Posterior cingulate gyrus (tissue), 11 donors: Measurements from ENCODE around the gene DCTPP1.
"Not testable (repeated sequence)": the region's sequence is repeated elsewhere in the genome, so short reads cannot be mapped to it uniquely, and the experiment has no call there.

ENCODE experiments used
- DNase-seq, 10 donors: peaks; one replicate each; pipeline versions ENCODE4 v3.0.0 to v3.0.0-alpha.2; 2020 to 2021; ENCODE audit warnings: mixed read lengths in 3 of 10
- intact Hi-C: fragments of 100-400 bp; cut with DNase I; formaldehyde crosslinking; loops from one replicate; pipeline ENCODE4 v1.15.1; 2023

Gene DCTPP1

GRCh38 chr16:30416624-30417528 lies 13.0 kb downstream of the DCTPP1 start:
- no peak for DNase-seq
- intact Hi-C loops = no loop called here

DNA sequence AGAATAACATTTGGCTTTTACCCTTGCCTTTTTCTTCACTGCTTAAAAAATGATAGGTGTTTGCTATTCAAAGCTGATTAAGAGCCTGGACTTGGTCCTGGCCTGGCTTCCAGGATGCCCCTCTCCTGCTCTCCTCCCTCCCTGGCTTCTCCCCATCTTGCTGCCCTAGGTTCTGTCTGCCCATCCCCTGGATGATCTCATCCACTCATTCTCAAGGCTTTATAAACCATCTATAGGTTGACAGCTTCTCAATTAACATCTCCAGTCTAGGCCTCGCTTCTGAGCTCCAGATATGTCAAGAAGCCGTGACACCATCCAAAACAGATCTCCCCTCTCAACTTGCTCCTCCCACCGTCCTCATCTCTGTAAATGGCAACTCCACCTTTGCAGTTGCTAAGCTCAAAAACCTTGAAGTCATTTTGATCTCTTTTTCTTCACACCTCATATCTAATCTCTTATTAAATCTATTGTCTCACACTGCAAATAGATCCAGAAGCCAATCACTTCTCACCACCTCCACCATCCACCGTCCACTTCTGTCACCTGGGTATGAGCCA lies 13.7 kb downstream of the DCTPP1 start:
- no peak for DNase-seq
- intact Hi-C loops = no loop called here

- intact Hi-C loops = no loop called here
- no peak for DNase-seq
Measured at GRCh38 chr16:30414159-30414558, 15.7 kb downstream of the DCTPP1 start.

GRCh38 chr16:30413112-30413806 lies 16.6 kb downstream of the DCTPP1 start:
- intact Hi-C loops = no loop called here
- no peak for DNase-seq

GRCh38 chr16:30409125-30410060 lies 20.4 kb downstream of the DCTPP1 start:
- intact Hi-C loops = loop anchor here (2.0 to 5.0 kb wide), 2 partner anchors 19 to 42 kb away; no protein-coding TSS in a partner anchor
- peak; percentile 83 to 98 (median 94) for DNase-seq

- intact Hi-C loops = loop anchor here (1.0 to 5.0 kb wide), 2 partner anchors 13 to 41 kb away; partner anchors contain the start of gene ZNF48
- DNase-seq = peak in 2 of 10 donors; percentile 30 to 85
Measured at GRCh38 chr16:30407804-30408534, 21.9 kb downstream of the DCTPP1 start.

DNA sequence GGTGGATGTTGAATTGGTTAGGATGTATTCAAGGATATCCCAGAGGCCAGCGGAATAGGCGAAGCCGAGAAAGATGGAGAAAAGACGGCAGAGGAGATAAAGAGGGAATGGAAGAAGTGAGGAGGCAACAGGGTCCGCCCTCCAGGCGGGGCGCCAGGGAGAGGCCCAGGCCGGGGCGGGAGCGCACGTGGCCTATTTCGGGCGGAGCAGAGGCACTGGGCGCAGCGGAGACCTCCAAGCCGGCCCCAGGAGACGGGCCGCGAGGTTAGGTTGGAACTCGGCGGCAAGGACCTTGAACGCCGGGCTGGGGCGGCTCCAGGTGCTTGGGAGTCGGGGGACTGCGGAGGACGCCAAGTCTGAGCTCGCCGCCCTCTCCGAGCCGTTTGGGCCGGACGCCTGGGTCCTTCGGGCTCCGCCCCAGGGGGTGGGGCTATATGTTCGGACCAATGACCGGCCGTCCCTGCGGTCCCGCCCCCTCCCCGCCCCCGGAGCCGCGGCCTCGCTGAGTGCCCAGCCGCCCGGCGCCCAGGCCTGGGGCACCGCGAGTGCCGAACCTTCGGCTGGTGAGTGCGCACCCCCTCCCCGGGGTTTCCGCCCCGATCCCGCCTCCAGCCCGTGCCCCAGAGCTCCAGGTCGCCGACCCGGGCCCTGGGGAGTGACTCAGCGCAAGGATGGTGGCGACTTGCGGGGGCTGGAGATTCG lies 22.6 kb downstream of the DCTPP1 start, which contains the start of gene ZNF771:
ZNF771 (plus strand) TSS at position 505 of the 702 bp plus-strand sequence. CDS start 448 bp downstream, outside the sequence.
- intact Hi-C loops = loop anchor here (1.0 to 5.0 kb wide), 2 partner anchors 12 to 40 kb away; partner anchors contain the start of gene ZNF48
- DNase-seq = peak; percentile 89 to 99 (median 94)

DNA sequence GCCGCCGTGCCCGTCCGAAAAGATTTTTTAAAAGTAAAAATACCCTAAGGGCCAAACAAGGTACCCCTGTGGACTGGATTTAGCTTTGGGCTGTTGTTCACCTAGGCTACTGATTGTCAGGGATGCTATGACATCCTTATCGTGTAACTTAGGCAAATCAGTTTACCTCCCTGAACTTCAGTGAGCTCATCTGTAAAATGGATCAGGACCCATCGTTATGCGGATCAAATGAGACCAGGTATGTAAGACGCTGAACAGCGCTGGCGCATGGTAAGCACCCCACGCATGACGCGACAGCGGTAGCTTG lies 23.1 kb downstream of the DCTPP1 start:
- DNase-seq = no peak
- intact Hi-C loops = loop anchor here (1.0 to 5.0 kb wide), 2 partner anchors 11 to 39 kb away; partner anchors contain the start of gene ZNF48

- intact Hi-C loops = no loop called here
- no peak for DNase-seq
Measured at GRCh38 chr16:30401768-30402425, 27.9 kb downstream of the DCTPP1 start.

DNA sequence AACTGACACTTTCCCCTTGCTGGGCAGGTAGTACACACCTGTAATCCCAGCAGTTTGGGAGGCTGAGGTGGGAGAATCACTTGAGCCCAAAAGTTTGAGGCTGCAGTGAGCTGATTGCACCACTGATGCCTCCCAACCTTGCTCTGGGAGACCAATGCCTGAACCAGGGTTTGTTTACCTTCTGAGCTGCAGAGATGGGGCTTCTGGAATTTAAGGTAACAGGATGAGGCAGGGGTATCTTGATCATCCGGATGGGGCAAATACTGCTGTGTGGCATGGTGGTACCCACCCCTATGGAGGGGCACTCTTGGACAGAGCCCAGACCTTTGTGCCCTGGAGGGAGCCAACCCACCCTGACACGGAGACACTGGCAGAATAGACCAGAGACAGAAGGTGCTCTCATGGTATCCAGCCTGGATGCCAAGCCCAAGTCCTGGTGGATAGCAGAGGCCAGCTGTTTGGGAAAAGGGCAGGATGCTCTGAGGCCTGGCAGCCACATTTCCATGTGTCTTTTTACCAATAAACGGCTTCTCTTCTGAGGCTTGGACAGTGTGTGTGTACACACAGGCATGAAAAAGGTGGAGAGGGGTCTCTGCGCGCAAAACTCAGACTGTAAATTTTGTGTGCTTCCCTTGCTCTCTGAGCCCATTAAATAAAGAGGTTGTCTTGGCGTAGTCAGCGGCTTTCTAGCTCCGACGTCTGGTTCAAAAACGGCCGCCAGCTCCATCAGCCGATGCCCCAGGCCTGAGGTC lies 30.2 kb downstream of the DCTPP1 start:
- no peak for DNase-seq
- intact Hi-C loops = loop anchor here (5.0 kb wide), 1 partner anchor 52 kb away; no protein-coding TSS in a partner anchor

GRCh38 chr16:30398661-30399434 lies 31.0 kb downstream of the DCTPP1 start:
- intact Hi-C loops = loop anchor here (5.0 kb wide), 1 partner anchor 52 kb away; no protein-coding TSS in a partner anchor
- no peak for DNase-seq

DNA sequence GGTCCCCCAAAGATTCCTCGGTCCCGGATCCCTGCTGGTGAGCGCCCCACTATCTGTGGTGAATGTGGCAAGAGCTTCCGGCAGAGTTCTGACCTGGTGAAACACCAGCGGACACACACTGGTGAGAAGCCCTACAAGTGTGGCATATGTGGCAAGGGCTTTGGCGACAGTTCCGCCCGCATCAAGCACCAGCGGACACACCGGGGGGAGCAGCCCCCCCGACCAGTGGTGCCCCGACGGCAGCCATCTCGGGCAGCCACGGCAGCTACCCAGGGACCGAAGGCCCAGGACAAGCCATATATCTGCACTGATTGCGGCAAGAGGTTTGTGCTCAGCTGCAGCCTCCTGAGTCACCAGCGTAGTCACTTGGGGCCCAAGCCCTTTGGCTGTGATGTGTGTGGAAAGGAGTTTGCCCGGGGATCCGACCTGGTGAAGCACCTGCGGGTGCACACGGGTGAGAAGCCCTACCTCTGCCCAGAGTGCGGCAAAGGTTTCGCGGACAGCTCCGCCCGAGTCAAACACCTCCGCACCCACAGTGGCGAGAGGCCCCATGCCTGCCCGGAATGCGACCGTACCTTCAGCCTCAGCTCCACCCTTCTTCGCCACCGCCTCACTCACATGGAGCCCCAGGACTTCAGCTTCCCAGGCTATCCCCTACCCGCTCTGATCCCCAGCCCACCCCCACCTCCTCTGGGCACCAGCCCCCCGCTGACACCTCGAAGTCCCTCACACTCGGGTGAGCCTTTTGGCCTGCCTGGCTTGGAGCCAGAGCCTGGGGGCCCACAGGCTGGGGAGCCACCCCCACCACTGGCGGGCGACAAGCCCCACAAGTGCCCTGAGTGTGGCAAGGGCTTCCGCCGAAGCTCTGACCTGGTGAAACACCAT lies 31.8 kb downstream of the DCTPP1 start:
- intact Hi-C loops = loop anchor here (5.0 kb wide), 1 partner anchor 51 kb away; no protein-coding TSS in a partner anchor
- no peak for DNase-seq

DNA sequence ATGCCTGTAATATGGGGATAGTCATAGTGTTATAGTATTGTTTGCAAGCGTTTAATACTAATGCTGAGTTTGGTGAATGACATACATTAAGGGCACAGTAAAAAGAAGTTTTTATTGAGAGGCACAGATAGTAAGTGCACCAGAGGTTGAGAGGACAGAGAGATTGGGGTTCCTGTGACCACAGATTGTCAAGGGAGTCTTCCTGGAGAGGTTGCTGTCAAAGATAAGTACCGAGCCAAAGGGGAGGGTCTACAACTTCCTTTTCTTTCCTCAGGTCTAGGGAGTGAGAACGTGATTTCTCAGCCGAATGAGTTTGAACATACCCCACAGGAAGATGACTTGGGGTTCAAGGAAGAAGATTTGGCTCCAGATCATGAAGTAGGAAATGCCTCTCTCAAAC lies 32.8 kb downstream of the DCTPP1 start:
- no peak for DNase-seq
- intact Hi-C loops = loop anchor here (5.0 kb wide), 1 partner anchor 50 kb away; no protein-coding TSS in a partner anchor

DNA sequence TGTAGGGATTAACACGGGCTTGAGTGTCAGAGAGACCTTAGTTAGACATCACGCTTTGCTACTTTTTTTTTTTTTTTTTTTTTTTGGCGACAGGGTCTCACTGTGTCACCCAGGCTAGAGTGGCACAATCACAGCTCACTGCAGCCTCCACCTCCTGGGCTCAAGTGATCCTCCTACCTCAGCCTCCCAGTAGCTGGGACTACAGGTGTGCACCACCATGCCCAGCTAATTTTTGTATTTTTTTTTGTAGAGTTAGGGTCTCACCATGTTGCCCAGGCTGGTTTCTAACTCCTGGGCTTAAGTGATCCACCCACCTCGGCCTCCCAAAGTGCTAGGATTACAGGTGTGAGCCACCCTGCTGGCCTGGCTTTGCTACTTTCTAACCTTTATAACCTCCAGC lies 33.2 kb downstream of the DCTPP1 start:
- intact Hi-C loops = loop anchor here (5.0 kb wide), 1 partner anchor 49 kb away; no protein-coding TSS in a partner anchor
- DNase-seq = not testable (repeated sequence)

- intact Hi-C loops = loop anchor here (1.0 to 5.0 kb wide), 3 partner anchors 11 to 49 kb away; partner anchors contain the start of gene ZNF771
Measured at GRCh38 chr16:30395992-30396585, 33.7 kb downstream of the DCTPP1 start.

More at GRCh38 chr16:30395992-30396585, 33.7 kb downstream of the DCTPP1 start:
- no peak for DNase-seq
